ENCODE data around the gene MOV10. TPM values are rescaled to one million over a fixed set of nuclear protein-coding genes. Genes with fewer than 3 reads are reported as not detected.

MOV10 gene
- total and polyA plus RNA-seq, 2 donors (not counting 1 experiment from before 2014, with no cell fraction given) = 31.0 to 46.2 TPM

DNA sequence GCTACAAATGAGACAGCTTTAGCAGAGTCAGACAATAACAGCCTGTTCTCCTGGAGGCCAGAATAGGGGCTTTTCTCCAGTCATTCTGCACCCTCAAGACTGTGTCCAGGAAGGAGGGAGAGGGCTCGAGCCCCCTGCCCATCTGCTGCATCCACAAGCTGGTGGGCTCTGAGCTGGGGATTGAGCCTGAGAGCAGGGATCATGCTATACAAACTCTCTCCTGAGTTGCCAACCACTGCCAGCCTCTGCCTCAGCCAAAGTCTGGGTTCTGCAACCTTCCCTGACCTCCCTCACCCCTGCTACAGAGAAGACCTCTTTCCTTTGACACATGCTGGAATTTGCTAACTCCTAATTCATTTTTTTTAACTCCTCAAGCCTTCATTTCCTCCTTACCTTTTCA lies 55.5 kb downstream of the MOV10 start:
- H3K4me3 Mint-ChIP-seq = no peak overlapping the region
- Histone ChIP-seq H3K4me1 (ENCODE audit: control insufficient read depth in 2 of 2, insufficient read depth in 2 of 2, low read length in 2 of 2) (peaks cover 4 to 5% of the 10 kb centered on the region in 2 donors), H3K79me2 (ENCODE audit: control insufficient read depth, insufficient read depth, low read length) (no peaks in the 10 kb centered on the region), H3K36me3 (replicated peaks in 1 of 2; ENCODE audit: control extremely low read depth in 1 of 2, control insufficient read depth in 1 of 2, extremely low read depth in 1 of 2, insufficient read depth in 2 of 2, low read length in 1 of 2) (no peaks in the 10 kb centered on the region), H3K9me3 (ENCODE audit: control extremely low read depth in 1 of 3, control insufficient read depth in 2 of 3, insufficient read depth in 1 of 3, low read length in 2 of 3) (no peaks in the 10 kb centered on the region), H3K27ac (ENCODE audit: low read length in 2 of 2) (no peak overlapping the region), H3K4me2 (replicated peaks; ENCODE audit: low read depth, low read length, poor library complexity, severe bottlenecking) (no peak overlapping the region), H3K9ac (ENCODE audit: low read length) (no peak overlapping the region), H4K20me1 (ENCODE audit: control insufficient read depth, insufficient read depth, low read length, poor library complexity, severe bottlenecking) (no peaks in the 10 kb centered on the region), H3K4me3 (ENCODE audit: control extremely low read depth in 1 of 5, extremely low read depth in 1 of 5, insufficient read depth in 1 of 5, low read depth in 2 of 5, low read length in 4 of 5) (no peak overlapping the region), H2AFZ (ENCODE audit: insufficient read depth, low read depth, low read length, poor library complexity, severe bottlenecking) (no peak overlapping the region), H3K27me3 (replicated peaks in 1 of 4; ENCODE audit: control extremely low read depth in 1 of 4, control insufficient read depth in 3 of 4, insufficient read depth in 4 of 4, low read length in 3 of 4) (no peaks in the 10 kb centered on the region)
- CTCF ChIA-PET = interaction anchor here (2.6 kb wide), 1 partner anchor 11 kb away, joined by 8 read pairs; a partner anchor contains a TSS
- H3K4me1 Mint-ChIP-seq = peaks cover 8% of the 10 kb centered on the region
- H3K9me3 Mint-ChIP-seq (ENCODE audit: insufficient read depth) = no peaks in the 10 kb centered on the region
- POLR2A ChIA-PET = no interaction called here
- TF ChIP-seq EZH2 (IDR thresholded peaks at IDR 0.05; ENCODE audit: borderline replicate concordance, insufficient read depth, low read depth, low read length, poor library complexity, severe bottlenecking) = no peak
- peaks cover 4% of the 10 kb centered on the region for H3K27me3 Mint-ChIP-seq
- no peak for ATAC-seq (ENCODE audit: low read depth)
- no peak overlapping the region for H3K27ac Mint-ChIP-seq
- WGBS (ENCODE audit: insufficient coverage) = 67% methylated on average over 1 of the region's 1 CpG
- intact Hi-C loops (cut with micrococcal nuclease) = no loop called here
- no peak for DNase-seq

DNA sequence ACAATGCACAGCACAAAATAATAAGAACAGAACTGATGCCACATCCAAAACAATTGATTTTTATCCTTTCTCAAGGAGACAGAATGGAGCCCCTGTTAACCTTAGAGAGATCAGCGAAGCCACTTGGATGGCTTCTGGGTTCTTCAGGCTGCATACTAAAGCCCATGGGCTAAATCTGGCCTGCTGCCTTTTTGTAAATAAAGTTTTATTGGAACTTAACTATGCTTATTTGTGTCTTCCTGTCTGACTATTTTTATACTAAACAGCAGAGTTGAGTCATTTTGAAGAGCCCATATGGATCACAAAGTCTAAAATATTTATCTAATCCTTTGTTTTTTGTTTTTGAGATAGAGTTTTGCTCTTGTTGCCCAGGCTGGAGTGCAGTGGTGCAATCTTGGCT lies 57.0 kb downstream of the MOV10 start:
- Histone ChIP-seq H3K79me2 (ENCODE audit: control insufficient read depth, insufficient read depth, low read length) (no peaks in the 10 kb centered on the region), H3K9me3 (ENCODE audit: control extremely low read depth in 1 of 3, control insufficient read depth in 2 of 3, insufficient read depth in 1 of 3, low read length in 2 of 3) (no peaks in the 10 kb centered on the region), H4K20me1 (ENCODE audit: control insufficient read depth, insufficient read depth, low read length, poor library complexity, severe bottlenecking) (no peaks in the 10 kb centered on the region), H3K4me3 (ENCODE audit: control extremely low read depth in 1 of 5, extremely low read depth in 1 of 5, insufficient read depth in 1 of 5, low read depth in 2 of 5, low read length in 4 of 5) (no peak overlapping the region), H3K9ac (ENCODE audit: low read length) (no peak overlapping the region), H2AFZ (ENCODE audit: insufficient read depth, low read depth, low read length, poor library complexity, severe bottlenecking) (no peak overlapping the region), H3K4me1 (ENCODE audit: control insufficient read depth in 2 of 2, insufficient read depth in 2 of 2, low read length in 2 of 2) (peaks cover 4 to 5% of the 10 kb centered on the region in 2 donors), H3K27ac (ENCODE audit: low read length in 2 of 2) (no peak overlapping the region), H3K4me2 (replicated peaks; ENCODE audit: low read depth, low read length, poor library complexity, severe bottlenecking) (no peak overlapping the region), H3K27me3 (replicated peaks in 1 of 4; ENCODE audit: control extremely low read depth in 1 of 4, control insufficient read depth in 3 of 4, insufficient read depth in 4 of 4, low read length in 3 of 4) (no peaks in the 10 kb centered on the region), H3K36me3 (replicated peaks in 1 of 2; ENCODE audit: control extremely low read depth in 1 of 2, control insufficient read depth in 1 of 2, extremely low read depth in 1 of 2, insufficient read depth in 2 of 2, low read length in 1 of 2) (no peaks in the 10 kb centered on the region)
- intact Hi-C loops (cut with micrococcal nuclease) = no loop called here
- whole genome bisulfite sequencing (ENCODE audit: insufficient coverage) = no CpG with 5 or more reads among the region's 1 CpG
- CTCF ChIA-PET = interaction anchor here (0.9 kb wide), 1 partner anchor 10 kb away, joined by 3 read pairs; no protein-coding TSS in a partner anchor
- DNase-seq (no peak), ATAC-seq (ENCODE audit: low read depth) (no peak)
- POLR2A ChIA-PET = no interaction called here
- no peak for TF ChIP-seq EZH2 (IDR thresholded peaks at IDR 0.05; ENCODE audit: borderline replicate concordance, insufficient read depth, low read depth, low read length, poor library complexity, severe bottlenecking)
- TF ChIP-seq, protein P1, sequence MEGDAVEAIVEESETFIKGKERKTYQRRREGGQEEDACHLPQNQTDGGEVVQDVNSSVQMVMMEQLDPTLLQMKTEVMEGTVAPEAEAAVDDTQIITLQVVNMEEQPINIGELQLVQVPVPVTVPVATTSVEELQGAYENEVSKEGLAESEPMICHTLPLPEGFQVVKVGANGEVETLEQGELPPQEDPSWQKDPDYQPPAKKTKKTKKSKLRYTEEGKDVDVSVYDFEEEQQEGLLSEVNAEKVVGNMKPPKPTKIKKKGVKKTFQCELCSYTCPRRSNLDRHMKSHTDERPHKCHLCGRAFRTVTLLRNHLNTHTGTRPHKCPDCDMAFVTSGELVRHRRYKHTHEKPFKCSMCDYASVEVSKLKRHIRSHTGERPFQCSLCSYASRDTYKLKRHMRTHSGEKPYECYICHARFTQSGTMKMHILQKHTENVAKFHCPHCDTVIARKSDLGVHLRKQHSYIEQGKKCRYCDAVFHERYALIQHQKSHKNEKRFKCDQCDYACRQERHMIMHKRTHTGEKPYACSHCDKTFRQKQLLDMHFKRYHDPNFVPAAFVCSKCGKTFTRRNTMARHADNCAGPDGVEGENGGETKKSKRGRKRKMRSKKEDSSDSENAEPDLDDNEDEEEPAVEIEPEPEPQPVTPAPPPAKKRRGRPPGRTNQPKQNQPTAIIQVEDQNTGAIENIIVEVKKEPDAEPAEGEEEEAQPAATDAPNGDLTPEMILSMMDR (IDR thresholded peaks at IDR 0.05) = no peak
- Mint-ChIP-seq H3K9me3 (ENCODE audit: insufficient read depth) (no peaks in the 10 kb centered on the region), H3K4me1 (peaks cover 8% of the 10 kb centered on the region), H3K27me3 (peaks cover 4% of the 10 kb centered on the region), H3K4me3 (no peak overlapping the region), H3K27ac (no peak overlapping the region)
